G401 (cell line): ENCODE results near the gene SLC41A1. TPM values are rescaled to one million over a fixed set of nuclear protein-coding genes. Genes with fewer than 3 reads are reported as not detected.
A peak's percentile ranks its signal among the peaks of the same experiment; 100 is the strongest.
"Not testable (repeated sequence)": the region's sequence is repeated elsewhere in the genome, so short reads cannot be mapped to it uniquely, and the experiment has no call there.

Experiments
- DNase-seq: peaks from one replicate; pipeline ENCODE4 v3.0.0-alpha.2; 2015; ENCODE audit warnings: low spot score
- in situ Hi-C: cut with HindIII; loops from 2 replicates; pipeline ENCODE4 v1.10.0; 2016; ENCODE audit warnings: low sequenced_read_pairs, mixed read lengths
- total RNA-seq: library from RNA; depleted of rRNA; stranded (reverse); fragments of >200 nt; shearing (Covaris generic); gene quantifications from 2 replicates; pipeline ENCODE4 v1.2.3, GENCODE V29; 2014

SLC41A1 gene
- total RNA-seq, 1 experiment from 2014 or later: 17.8 TPM

- in situ Hi-C loops: no loop called here
- no peak for DNase-seq
Measured at GRCh38 chr1:205824180-205824579, 11.2 kb upstream of the SLC41A1 start.

- in situ Hi-C loops, DNase-seq: not testable (repeated sequence)
Measured at GRCh38 chr1:205823260-205823659, 10.3 kb upstream of the SLC41A1 start.

DNA sequence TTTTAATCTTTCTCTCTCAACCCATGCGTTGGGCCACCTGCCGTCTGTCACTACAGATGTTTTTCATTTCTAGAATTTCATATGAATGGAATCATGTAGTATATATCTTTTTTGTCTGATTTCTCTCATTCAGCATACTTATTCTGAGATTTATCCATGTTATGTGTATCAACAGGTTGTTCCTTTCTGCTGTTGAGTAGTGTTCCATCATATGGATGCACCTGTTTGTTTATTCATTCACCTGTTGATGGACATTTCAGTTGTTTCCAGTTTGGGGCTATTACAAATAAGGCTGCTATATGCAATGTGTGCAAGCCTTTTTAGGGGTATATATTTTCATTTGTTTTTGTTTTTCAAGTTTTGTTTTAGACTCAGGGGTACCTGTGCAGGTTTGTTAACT is 9.4 kb upstream of the SLC41A1 start:
- in situ Hi-C loops: no loop called here
- DNase-seq: no peak

- in situ Hi-C loops: no loop called here
- DNase-seq: no peak
Measured at GRCh38 chr1:205817988-205818387, 5.0 kb upstream of the SLC41A1 start.

- in situ Hi-C loops: no loop called here
- no peak for DNase-seq
Measured at GRCh38 chr1:205817364-205817763, 4.4 kb upstream of the SLC41A1 start.

- DNase-seq: no peak
- in situ Hi-C loops: no loop called here
Measured at GRCh38 chr1:205813755-205814058, 709 bp upstream of the SLC41A1 start.

GRCh38 chr1:205812271-205812877 is 624 bp downstream of the SLC41A1 start:
- peak; percentile 41 for DNase-seq
- in situ Hi-C loops: no loop called here

- in situ Hi-C loops: no loop called here
- peak; percentile 62 for DNase-seq
Measured at GRCh38 chr1:205811660-205812059, 1.3 kb downstream of the SLC41A1 start.

GRCh38 chr1:205810448-205811157 is 2.4 kb downstream of the SLC41A1 start:
- in situ Hi-C loops: no loop called here
- peak; percentile 72 for DNase-seq

DNA sequence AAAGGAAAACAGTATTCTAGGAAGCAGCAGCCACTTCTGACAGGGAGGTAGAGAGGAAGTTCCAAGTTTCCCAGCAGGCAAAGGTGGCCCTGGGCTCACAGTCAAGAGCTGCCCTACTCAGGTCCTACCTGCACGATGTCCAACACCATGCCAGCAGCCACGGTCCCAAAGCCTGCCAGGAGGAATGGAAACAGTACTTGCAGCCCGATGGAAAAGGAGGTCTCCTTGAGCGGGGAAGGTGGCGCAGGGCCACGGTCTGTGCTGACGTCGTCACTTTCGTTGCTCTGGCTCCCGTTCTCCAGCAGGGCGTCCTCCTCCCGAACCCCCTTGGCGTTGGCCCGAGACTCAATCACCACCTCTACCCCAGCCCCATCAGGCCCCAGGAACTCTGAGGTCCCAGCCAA is 3.1 kb downstream of the SLC41A1 start:
- peak; percentile 79 for DNase-seq
- in situ Hi-C loops: loop anchor here (5.0 kb wide), 1 partner anchor 102 kb away; no protein-coding TSS in a partner anchor

DNA sequence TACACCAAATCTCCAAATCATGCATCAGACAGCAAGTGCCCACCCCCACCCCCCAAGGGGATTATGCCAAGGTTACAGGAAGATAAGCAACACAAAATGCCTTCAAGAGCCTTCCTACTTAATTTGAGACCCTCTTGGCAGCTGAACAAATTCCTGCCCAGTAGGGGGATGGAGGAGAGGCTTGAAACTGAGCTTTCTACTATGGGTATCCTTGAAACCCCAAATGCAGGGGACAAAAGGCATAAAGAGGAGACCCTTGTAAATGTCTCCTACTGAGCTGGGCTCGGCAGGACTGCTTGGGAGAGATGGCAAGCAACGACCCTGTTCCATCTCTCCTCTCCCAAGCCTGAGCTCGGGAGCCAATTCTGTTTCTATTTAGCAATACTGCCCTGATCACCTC is 3.5 kb downstream of the SLC41A1 start:
- DNase-seq: no peak
- in situ Hi-C loops: loop anchor here (5.0 kb wide), 1 partner anchor 103 kb away; no protein-coding TSS in a partner anchor

DNA sequence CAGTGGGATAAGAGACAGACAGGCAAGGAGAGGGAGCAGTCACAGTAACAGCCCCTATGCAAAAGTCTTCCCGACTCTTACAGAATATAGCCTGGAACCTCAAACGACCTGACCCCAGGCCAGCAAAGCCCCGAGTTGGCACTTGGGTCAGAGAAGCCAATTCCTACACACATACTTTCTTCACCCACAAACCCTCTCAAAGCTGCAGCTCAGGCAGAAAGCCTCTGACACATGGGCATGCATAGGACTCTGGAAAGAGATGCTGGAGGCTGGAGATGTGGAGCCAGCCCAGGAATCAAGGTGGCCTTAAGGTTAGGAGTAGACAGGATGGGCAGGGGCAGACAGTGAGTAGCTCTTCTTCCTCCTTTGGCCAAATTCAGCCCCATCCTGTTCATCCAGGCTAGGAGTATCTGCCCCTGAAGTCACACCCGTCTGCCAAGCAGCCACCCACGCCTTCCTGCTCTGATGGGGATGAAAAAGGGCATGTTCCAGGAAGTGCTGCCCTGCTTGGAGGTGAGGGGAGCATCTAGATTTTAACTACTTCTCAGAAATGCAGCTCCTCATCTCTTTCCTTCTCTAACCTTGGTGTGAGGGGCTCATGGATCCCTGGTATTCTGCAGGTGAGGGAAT is 7.8 kb downstream of the SLC41A1 start:
- DNase-seq: no peak
- in situ Hi-C loops: loop anchor here (5.0 kb wide), 1 partner anchor 107 kb away; no protein-coding TSS in a partner anchor

GRCh38 chr1:205804605-205805004 is 8.4 kb downstream of the SLC41A1 start:
- DNase-seq: no peak
- in situ Hi-C loops: loop anchor here (5.0 kb wide), 1 partner anchor 108 kb away; no protein-coding TSS in a partner anchor

GRCh38 chr1:205803986-205804385 is 9.0 kb downstream of the SLC41A1 start:
- no peak for DNase-seq

GRCh38 chr1:205802060-205802459 is 10.9 kb downstream of the SLC41A1 start:
- no peak for DNase-seq
- in situ Hi-C loops: no loop called here

More at GRCh38 chr1:205803986-205804385, 9.0 kb downstream of the SLC41A1 start:
- in situ Hi-C loops: no loop called here

- in situ Hi-C loops: no loop called here
Measured at GRCh38 chr1:205800981-205801703, 11.9 kb downstream of the SLC41A1 start.

GRCh38 chr1:205800427-205800826 is 12.6 kb downstream of the SLC41A1 start:
- in situ Hi-C loops: no loop called here

More at GRCh38 chr1:205800981-205801703, 11.9 kb downstream of the SLC41A1 start:
- DNase-seq: no peak

DNA sequence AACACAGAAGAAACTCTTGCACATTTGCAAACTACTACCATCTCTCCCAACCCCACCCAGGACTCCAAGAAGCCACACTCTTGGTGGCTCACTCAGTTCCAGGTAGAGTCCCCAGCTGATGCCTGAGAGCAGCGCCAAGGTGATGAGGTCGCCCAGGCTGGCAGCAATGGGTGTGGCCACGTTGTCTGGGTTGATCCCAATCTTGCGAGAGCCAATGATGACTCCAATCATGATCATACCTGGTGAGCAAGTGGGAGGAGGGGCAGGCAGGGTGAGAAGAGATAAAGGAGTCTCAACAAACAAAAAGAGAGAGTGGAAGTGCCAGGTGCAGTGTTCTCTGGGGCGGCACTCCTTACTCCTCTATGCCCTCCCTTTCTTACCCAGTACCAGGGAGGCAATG is 14.4 kb downstream of the SLC41A1 start:
- no peak for DNase-seq
- in situ Hi-C loops: no loop called here

More at GRCh38 chr1:205800427-205800826, 12.6 kb downstream of the SLC41A1 start:
- no peak for DNase-seq

- in situ Hi-C loops: no loop called here
- no peak for DNase-seq
Measured at GRCh38 chr1:205797168-205797567, 15.8 kb downstream of the SLC41A1 start.
